Measurements from ENCODE around the gene NFKBIZ. TPM values are rescaled to one million over a fixed set of nuclear protein-coding genes. Genes with fewer than 3 reads are reported as not detected.
A peak's percentile ranks its signal among the peaks of the same experiment; 100 is the strongest.

The NFKBIZ gene
- total RNA-seq, 1 donor from 2014 or later, result 14.7 TPM

- no peak for DNase-seq (ENCODE audit: low spot score)
- peaks cover 9% of the 10 kb centered on the region for H3K4me1 Mint-ChIP-seq
- H3K36me3 ChIP-seq, result no peaks in the 10 kb centered on the region
- H3F3A ChIP-seq (ENCODE audit: low read depth), result peaks cover 9% of the 10 kb centered on the region
- H3K9me3 ChIP-seq (ENCODE audit: low read depth), result no peaks in the 10 kb centered on the region
- H4K20me1 ChIP-seq (ENCODE audit: low read depth), result peaks cover 24% of the 10 kb centered on the region
- no peak overlapping the region for H3K27ac Mint-ChIP-seq
- no peak overlapping the region for H3K9ac ChIP-seq
- no peak for TF ChIP-seq EZH2 (IDR thresholded peaks at IDR 0.05)
- no peak for TF ChIP-seq CTCF (IDR thresholded peaks at IDR 0.05)
- no peak for TF ChIP-seq EZH2phosphoT487 (IDR thresholded peaks at IDR 0.05)
- peaks cover 11% of the 10 kb centered on the region for H3K36me3 Mint-ChIP-seq
- peak overlapping the region; percentile 94 for H3K4me3 ChIP-seq
- H3K27me3 ChIP-seq, result no peaks in the 10 kb centered on the region
- peak overlapping the region; percentile 45 for H2AFZ ChIP-seq (replicated peaks)
- H3K4me1 ChIP-seq, result peaks cover 15% of the 10 kb centered on the region
- peaks cover 5% of the 10 kb centered on the region for H3K27me3 Mint-ChIP-seq (ENCODE audit: insufficient read depth, low read depth)
- no peak overlapping the region for H3K27ac ChIP-seq
- peak overlapping the region; percentile 84 for H3K4me2 ChIP-seq
- peaks cover 34% of the 10 kb centered on the region for H3K79me2 ChIP-seq (ENCODE audit: low read depth)
- H3K9me3 Mint-ChIP-seq, result no peaks in the 10 kb centered on the region
- peak overlapping the region; percentile 87 for H3K4me3 Mint-ChIP-seq
These were observed 988 bp upstream of the NFKBIZ start for GRCh38 chr3:101848326-101848725.

GRCh38 chr3:101849714-101850245 is 466 bp downstream of the NFKBIZ start:
- Histone ChIP-seq H3K4me2 (peak overlapping the region; percentile 84), H3K27me3 (no peaks in the 10 kb centered on the region), H3K36me3 (peaks cover 10% of the 10 kb centered on the region), H3F3A (ENCODE audit: low read depth) (peaks cover 9% of the 10 kb centered on the region), H3K9me3 (ENCODE audit: low read depth) (no peaks in the 10 kb centered on the region), H4K20me1 (ENCODE audit: low read depth) (peaks cover 24% of the 10 kb centered on the region), H3K9ac (peak overlapping the region; percentile 63), H3K79me2 (ENCODE audit: low read depth) (peaks cover 34% of the 10 kb centered on the region), H3K27ac (peak overlapping the region; percentile 88), H3K4me1 (peaks cover 15% of the 10 kb centered on the region), H3K4me3 (peak overlapping the region; percentile 94), H2AFZ (replicated peaks) (peak overlapping the region; percentile 51)
- Mint-ChIP-seq H3K4me3 (peak overlapping the region; percentile 90), H3K27ac (peak overlapping the region; percentile 5), H3K9me3 (no peaks in the 10 kb centered on the region), H3K27me3 (ENCODE audit: insufficient read depth, low read depth) (peaks cover 5% of the 10 kb centered on the region), H3K36me3 (peaks cover 21% of the 10 kb centered on the region), H3K4me1 (peaks cover 9% of the 10 kb centered on the region)
- DNase-seq (ENCODE audit: low spot score), result peak; percentile 74
- TF ChIP-seq EZH2 (IDR thresholded peaks at IDR 0.05) (no peak), EZH2phosphoT487 (IDR thresholded peaks at IDR 0.05) (no peak), CTCF (IDR thresholded peaks at IDR 0.05) (peak; percentile 22)

GRCh38 chr3:101850246-101851051 is 1.1 kb downstream of the NFKBIZ start:
- H3K4me2 ChIP-seq, result peak overlapping the region; percentile 84
- peak overlapping the region; percentile 94 for H3K4me3 ChIP-seq
- H3K9me3 Mint-ChIP-seq, result no peaks in the 10 kb centered on the region
- H3K4me3 Mint-ChIP-seq, result peak overlapping the region; percentile 90
- no peak overlapping the region for H3K27ac ChIP-seq
- peaks cover 26% of the 10 kb centered on the region for H3K36me3 Mint-ChIP-seq
- peak overlapping the region; percentile 5 for H3K27ac Mint-ChIP-seq
- no peaks in the 10 kb centered on the region for H3K27me3 ChIP-seq
- peak; percentile 6 for DNase-seq (ENCODE audit: low spot score)
- peaks cover 9% of the 10 kb centered on the region for H3F3A ChIP-seq (ENCODE audit: low read depth)
- H4K20me1 ChIP-seq (ENCODE audit: low read depth), result peaks cover 24% of the 10 kb centered on the region
- peak overlapping the region; percentile 63 for H3K9ac ChIP-seq
- no peaks in the 10 kb centered on the region for H3K9me3 ChIP-seq (ENCODE audit: low read depth)
- peaks cover 4% of the 10 kb centered on the region for H3K27me3 Mint-ChIP-seq (ENCODE audit: insufficient read depth, low read depth)
- no peak for TF ChIP-seq EZH2phosphoT487 (IDR thresholded peaks at IDR 0.05)
- no peak for TF ChIP-seq CTCF (IDR thresholded peaks at IDR 0.05)
- TF ChIP-seq EZH2 (IDR thresholded peaks at IDR 0.05), result no peak
- H3K36me3 ChIP-seq, result peaks cover 10% of the 10 kb centered on the region
- peaks cover 9% of the 10 kb centered on the region for H3K4me1 Mint-ChIP-seq
- H3K4me1 ChIP-seq, result peaks cover 15% of the 10 kb centered on the region
- peaks cover 34% of the 10 kb centered on the region for H3K79me2 ChIP-seq (ENCODE audit: low read depth)
- peak overlapping the region; percentile 51 for H2AFZ ChIP-seq (replicated peaks)
